ENCODE data around the gene GSTO2.

GSTO2 gene

GRCh38 chr10:104318326-104318725 lies 49.3 kb downstream of the GSTO2 start:
- in situ Hi-C loops (cut with MboI; ENCODE audit: low pct_unique_long_range_greater_than_20kb, low sequenced_read_pairs, unreplicated experiment), result no loop called here
- TF ChIP-seq CTCF (IDR thresholded peaks at IDR 0.05; ENCODE audit: extremely low read depth, insufficient read depth, missing control alignments), result no peak
- DNase-seq (ENCODE audit: low spot score), result no peak

- DNase-seq (ENCODE audit: low spot score), result no peak
- no peak for TF ChIP-seq CTCF (IDR thresholded peaks at IDR 0.05; ENCODE audit: extremely low read depth, insufficient read depth, missing control alignments)
- in situ Hi-C loops (cut with MboI; ENCODE audit: low pct_unique_long_range_greater_than_20kb, low sequenced_read_pairs, unreplicated experiment), result no loop called here
Observed at GRCh38 chr10:104318810-104319741, 50.1 kb downstream of the GSTO2 start.

GRCh38 chr10:104321226-104321625 lies 52.2 kb downstream of the GSTO2 start:
- DNase-seq (ENCODE audit: low spot score), result no peak
- in situ Hi-C loops (cut with MboI; ENCODE audit: low pct_unique_long_range_greater_than_20kb, low sequenced_read_pairs, unreplicated experiment), result no loop called here
- TF ChIP-seq CTCF (IDR thresholded peaks at IDR 0.05; ENCODE audit: extremely low read depth, insufficient read depth, missing control alignments), result no peak

GRCh38 chr10:104321725-104322415 lies 52.9 kb downstream of the GSTO2 start:
- in situ Hi-C loops (cut with MboI; ENCODE audit: low pct_unique_long_range_greater_than_20kb, low sequenced_read_pairs, unreplicated experiment), result no loop called here

GRCh38 chr10:104322416-104322782 lies 53.4 kb downstream of the GSTO2 start:
- TF ChIP-seq CTCF (IDR thresholded peaks at IDR 0.05; ENCODE audit: extremely low read depth, insufficient read depth, missing control alignments), result no peak
- in situ Hi-C loops (cut with MboI; ENCODE audit: low pct_unique_long_range_greater_than_20kb, low sequenced_read_pairs, unreplicated experiment), result no loop called here
- DNase-seq (ENCODE audit: low spot score), result no peak

More at GRCh38 chr10:104321725-104322415, 52.9 kb downstream of the GSTO2 start:
- no peak for TF ChIP-seq CTCF (IDR thresholded peaks at IDR 0.05; ENCODE audit: extremely low read depth, insufficient read depth, missing control alignments)
- DNase-seq (ENCODE audit: low spot score), result no peak

- in situ Hi-C loops (cut with MboI; ENCODE audit: low pct_unique_long_range_greater_than_20kb, low sequenced_read_pairs, unreplicated experiment), result no loop called here
- no peak for DNase-seq (ENCODE audit: low spot score)
- no peak for TF ChIP-seq CTCF (IDR thresholded peaks at IDR 0.05; ENCODE audit: extremely low read depth, insufficient read depth, missing control alignments)
Observed at GRCh38 chr10:104323085-104323484, 54.1 kb downstream of the GSTO2 start.

All from GM13977 (cell line).